Liver (tissue), 9 donors: ENCODE results near the gene DNAJC5. TPM values are rescaled to one million over a fixed set of nuclear protein-coding genes. Genes with fewer than 3 reads are reported as not detected.

Experiments used
- DNase-seq: peaks from one replicate; pipeline ENCODE4 v3.0.0-alpha.2; 2017; ENCODE audit warnings: low spot score
- H3K27ac ChIP-seq, 2 donors: one replicate each; pipeline ENCODE4 v1.7.0; 2013; ENCODE audit warnings: inconsistent platforms in 2 of 2, low read length in 2 of 2, control low read depth in 1 of 2, low read depth in 1 of 2, mild to moderate bottlenecking in 1 of 2
- H3K27me3 ChIP-seq, 4 donors: one replicate each; pipeline versions ENCODE4 v1.6.1 to v1.7.0; 2013; ENCODE audit warnings: low read length in 3 of 4, inconsistent platforms in 1 of 4, mild to moderate bottlenecking in 1 of 4, moderate library complexity in 1 of 4; ENCODE audit not compliant: control insufficient read depth in 4 of 4, insufficient read depth in 4 of 4
- H3K36me3 ChIP-seq, 4 donors: one replicate each; pipeline versions ENCODE4 v1.6.1 to v1.7.0; 2013; ENCODE audit warnings: low read length in 3 of 4, mild to moderate bottlenecking in 3 of 4, low read depth in 1 of 4, moderate library complexity in 1 of 4; ENCODE audit not compliant: control insufficient read depth in 4 of 4, insufficient read depth in 3 of 4
- H3K4me1 ChIP-seq, 4 donors: one replicate each; pipeline versions ENCODE4 v1.6.1 to v1.7.0; 2013; ENCODE audit warnings: low read length in 3 of 4, mild to moderate bottlenecking in 3 of 4, moderate library complexity in 1 of 4; ENCODE audit not compliant: control insufficient read depth in 4 of 4, insufficient read depth in 4 of 4
- H3K4me3 ChIP-seq, 3 donors: one replicate each; pipeline versions ENCODE4 v1.6.1 to v1.7.0; 2013; ENCODE audit warnings: low read length in 3 of 3, control low read depth in 1 of 3, low read depth in 1 of 3, mild to moderate bottlenecking in 1 of 3
- H3K9ac ChIP-seq, 2 donors: one replicate each; pipeline ENCODE4 v1.7.0; 2013; ENCODE audit warnings: low read length in 2 of 2, mild to moderate bottlenecking in 2 of 2, moderate library complexity in 2 of 2, control low read depth in 1 of 2, low read depth in 1 of 2
- H3K9me3 ChIP-seq, 4 donors: one replicate each; pipeline versions ENCODE4 v1.6.1 to v1.7.0; 2013; ENCODE audit warnings: low read length in 3 of 4; ENCODE audit not compliant: control insufficient read depth in 4 of 4
- ATF3 ChIP-seq: IDR thresholded peaks from 2 replicates; pipeline ENCODE4 v1.6.1; 2016; ENCODE audit warnings: antibody characterized with exemption
- EGR1 ChIP-seq, 2 donors: IDR thresholded peaks; 2 replicates each; pipeline ENCODE4 v1.6.1; 2016 to 2018; ENCODE audit warnings: antibody characterized with exemption in 2 of 2, low read depth in 2 of 2
- FOXA2 ChIP-seq: IDR thresholded peaks from 2 replicates; pipeline ENCODE4 v1.6.1; 2016; ENCODE audit warnings: antibody characterized with exemption
- GABPA ChIP-seq, 2 donors: IDR thresholded peaks in 1 of 2; conservative IDR thresholded peaks in 1 of 2; 2 replicates each; pipeline ENCODE4 v1.6.1; 2016; ENCODE audit warnings: antibody characterized with exemption in 2 of 2, mild to moderate bottlenecking in 1 of 2, moderate library complexity in 1 of 2
- HNF4A ChIP-seq, 2 donors: conservative IDR thresholded peaks; 2 replicates each; pipeline ENCODE4 v1.6.1; 2016; ENCODE audit warnings: antibody characterized with exemption in 2 of 2, mild to moderate bottlenecking in 2 of 2
- HNF4G ChIP-seq: IDR thresholded peaks from 2 replicates; pipeline ENCODE4 v1.6.1; 2016; ENCODE audit warnings: antibody characterized with exemption
- JUND ChIP-seq, 2 donors: IDR thresholded peaks; 2 replicates each; pipeline ENCODE4 v1.6.1; 2016; ENCODE audit warnings: antibody characterized with exemption in 2 of 2
- NR2F2 ChIP-seq: IDR thresholded peaks from 2 replicates; pipeline ENCODE4 v1.6.1; 2016; ENCODE audit warnings: antibody characterized with exemption
- RAD21 ChIP-seq, 2 donors: IDR thresholded peaks; 2 replicates each; pipeline ENCODE4 v1.6.1; 2016; ENCODE audit warnings: antibody characterized with exemption in 2 of 2, mild to moderate bottlenecking in 2 of 2
- RXRA ChIP-seq, 2 donors: IDR thresholded peaks; 2 replicates each; pipeline ENCODE4 v1.6.1; 2017 to 2018; ENCODE audit warnings: antibody characterized with exemption in 2 of 2, mild to moderate bottlenecking in 1 of 2
- SP1 ChIP-seq: IDR thresholded peaks from 2 replicates; pipeline ENCODE4 v1.6.1; 2018; ENCODE audit warnings: antibody characterized with exemption, mild to moderate bottlenecking
- TAF1 ChIP-seq: conservative IDR thresholded peaks from 2 replicates; pipeline ENCODE4 v1.6.1; 2016; ENCODE audit warnings: antibody characterized with exemption, mild to moderate bottlenecking
- YY1 ChIP-seq: IDR thresholded peaks from 2 replicates; pipeline ENCODE4 v1.6.1; 2016; ENCODE audit warnings: antibody characterized with exemption, mild to moderate bottlenecking
- WGBS: extraction: QIAGEN DNeasy Blood & Tissue Kit; methylation state at CpG from one replicate; pipeline ENCODE4 v1.1.7; 2013; 5-methylcytosine and 5-hydroxymethylcytosine counted together
- polyA plus RNA-seq, 2 donors: library from polyadenylated mRNA; stranded (reverse) in 1 of 2; unstranded in 1 of 2; fragments of 200-250 nt in 1 of 2; fragments of >200 nt in 1 of 2; fragmentation: Nextera tagmentation in 1 of 2; extraction: Ambion mirVana in 1 of 2; gene quantifications; one replicate each; pipeline versions ENCODE4 v1.2.1 to v1.2.3, GENCODE V29; 2013 to 2015
- total RNA-seq, 2 donors: library from RNA; depleted of rRNA; stranded (reverse); fragments of >200 nt; gene quantifications; one replicate each; pipeline ENCODE4 v1.2.3, GENCODE V29; 2014
- TF ChIP-seq, protein P1 (sequence below): IDR thresholded peaks from 2 replicates; pipeline ENCODE4 v1.6.1; 2016; ENCODE audit warnings: antibody characterized with exemption
- TF ChIP-seq, protein P2 (sequence below): fragments of 150-350 bp; IDR thresholded peaks from 2 replicates; pipeline ENCODE4 v1.5.1; 2017; ENCODE audit warnings: improper control_type of control experiment, low read depth, low read length; ENCODE audit not compliant: missing input control
- TF ChIP-seq, protein P3 (sequence below): IDR thresholded peaks from 2 replicates; pipeline ENCODE4 v1.6.1; 2016; ENCODE audit warnings: antibody characterized with exemption, mild to moderate bottlenecking
- donor health status: healthy.
- donor health status: healthy.
- donor health status: healthy.
- donor health status: healthy.
- donor health status: healthy.

DNAJC5 gene
- total and polyA plus RNA-seq, 4 donors, result 8.2 to 28.6 (median 18.7) TPM

DNA sequence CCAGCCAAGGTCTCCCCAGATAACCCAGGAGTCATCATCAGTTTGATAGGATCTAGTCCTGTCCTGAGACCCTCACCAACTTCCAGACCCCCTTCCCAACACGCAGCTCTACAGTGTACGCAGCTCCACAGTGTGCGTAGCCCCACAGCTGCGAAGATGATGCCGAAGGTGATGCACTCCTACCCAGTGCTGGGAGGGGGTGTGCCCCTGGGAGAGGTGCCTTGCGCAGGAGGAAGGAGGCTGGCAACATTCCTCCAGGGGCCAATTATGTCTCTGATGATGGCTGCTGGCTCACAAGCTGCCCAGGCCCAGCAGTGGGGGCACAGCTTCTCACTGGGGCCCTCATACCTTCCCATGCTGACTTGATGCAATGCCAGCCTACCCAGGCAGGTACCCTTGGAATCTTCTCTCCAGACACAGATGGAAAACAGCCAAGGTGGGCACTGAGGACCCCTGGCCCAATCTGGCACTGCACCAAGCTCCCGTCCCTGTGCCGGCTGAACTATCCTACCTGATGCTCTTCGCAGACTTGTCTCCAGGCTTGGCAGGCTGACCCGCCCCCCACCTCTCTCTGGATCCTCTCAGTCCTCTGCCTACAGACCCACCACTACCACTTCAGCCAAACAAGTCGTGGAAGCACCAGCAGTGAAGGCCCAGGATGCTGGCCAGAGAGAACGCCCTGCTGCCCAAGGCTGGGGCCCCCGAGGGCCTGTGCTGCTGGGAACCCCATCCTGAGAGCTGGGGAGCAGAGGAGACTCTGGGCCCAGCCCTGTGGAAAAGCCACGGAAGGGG is 73.4 kb downstream of the DNAJC5 start:
- Histone ChIP-seq H3K27ac (peak overlapping the region; percentile 38 to 84), H3K4me3 (peak overlapping the region in 2 of 3 donors; percentile 78 to 94)
- 72% methylated on average over 14 of the region's 14 CpGs for WGBS

GRCh38 chr20:63968928-63969760 is 74.2 kb downstream of the DNAJC5 start:
- peak overlapping the region; percentile 56 to 94 (median 78) for H3K4me3 ChIP-seq
- DNase-seq, result no peak
- WGBS, result 2% methylated on average over 70 of the region's 70 CpGs
- peak overlapping the region; percentile 60 to 72 for H3K9ac ChIP-seq
- no peaks in the 10 kb centered on the region for H3K9me3 ChIP-seq
- no peaks in the 10 kb centered on the region for H3K27me3 ChIP-seq
- H3K36me3 ChIP-seq, result peaks cover 7 to 18% (median 8%) of the 10 kb centered on the region in 4 donors
- H3K27ac ChIP-seq, result peak overlapping the region; percentile 38 to 84
- H3K4me1 ChIP-seq, result peaks cover 13 to 42% (median 33%) of the 10 kb centered on the region in 4 donors
- TF ChIP-seq YY1, result peak; percentile 58
- peak in 1 of 2 donors; percentile 65 for TF ChIP-seq GABPA (IDR thresholded peaks at IDR 0.05 in 1 of 2, conservative IDR thresholded peaks at IDR 0.05 in 1 of 2)
- TF ChIP-seq RXRA (IDR thresholded peaks at IDR 0.05), result peak; percentile 74 to 83
- TF ChIP-seq HNF4G, result peak; percentile 62
- TF ChIP-seq JUND (IDR thresholded peaks at IDR 0.05), result peak; percentile 99
- peak; percentile 75 for TF ChIP-seq SP1
- no peak for TF ChIP-seq TAF1
- TF ChIP-seq, protein P1, sequence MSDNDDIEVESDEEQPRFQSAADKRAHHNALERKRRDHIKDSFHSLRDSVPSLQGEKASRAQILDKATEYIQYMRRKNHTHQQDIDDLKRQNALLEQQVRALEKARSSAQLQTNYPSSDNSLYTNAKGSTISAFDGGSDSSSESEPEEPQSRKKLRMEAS, result no peak
- TF ChIP-seq HNF4A (conservative IDR thresholded peaks at IDR 0.05), result peak; percentile 89 to 94
- peak; percentile 97 for TF ChIP-seq ATF3
- peak; percentile 91 for TF ChIP-seq NR2F2
- no peak for TF ChIP-seq RAD21 (IDR thresholded peaks at IDR 0.05)
- TF ChIP-seq, protein P2, sequence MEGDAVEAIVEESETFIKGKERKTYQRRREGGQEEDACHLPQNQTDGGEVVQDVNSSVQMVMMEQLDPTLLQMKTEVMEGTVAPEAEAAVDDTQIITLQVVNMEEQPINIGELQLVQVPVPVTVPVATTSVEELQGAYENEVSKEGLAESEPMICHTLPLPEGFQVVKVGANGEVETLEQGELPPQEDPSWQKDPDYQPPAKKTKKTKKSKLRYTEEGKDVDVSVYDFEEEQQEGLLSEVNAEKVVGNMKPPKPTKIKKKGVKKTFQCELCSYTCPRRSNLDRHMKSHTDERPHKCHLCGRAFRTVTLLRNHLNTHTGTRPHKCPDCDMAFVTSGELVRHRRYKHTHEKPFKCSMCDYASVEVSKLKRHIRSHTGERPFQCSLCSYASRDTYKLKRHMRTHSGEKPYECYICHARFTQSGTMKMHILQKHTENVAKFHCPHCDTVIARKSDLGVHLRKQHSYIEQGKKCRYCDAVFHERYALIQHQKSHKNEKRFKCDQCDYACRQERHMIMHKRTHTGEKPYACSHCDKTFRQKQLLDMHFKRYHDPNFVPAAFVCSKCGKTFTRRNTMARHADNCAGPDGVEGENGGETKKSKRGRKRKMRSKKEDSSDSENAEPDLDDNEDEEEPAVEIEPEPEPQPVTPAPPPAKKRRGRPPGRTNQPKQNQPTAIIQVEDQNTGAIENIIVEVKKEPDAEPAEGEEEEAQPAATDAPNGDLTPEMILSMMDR, result no peak

More for the DNA sequence above, 73.4 kb downstream of the DNAJC5 start:
- Histone ChIP-seq H3K9me3 (no peaks in the 10 kb centered on the region), H3K4me1 (peaks cover 11 to 34% (median 27%) of the 10 kb centered on the region in 4 donors), H3K27me3 (no peaks in the 10 kb centered on the region), H3K36me3 (peaks cover 7 to 26% (median 13%) of the 10 kb centered on the region in 4 donors), H3K9ac (no peak overlapping the region)
- DNase-seq, result no peak
- no peak for TF ChIP-seq YY1
- no peak for TF ChIP-seq NR2F2
- TF ChIP-seq HNF4G, result no peak
- no peak for TF ChIP-seq GABPA (IDR thresholded peaks at IDR 0.05 in 1 of 2, conservative IDR thresholded peaks at IDR 0.05 in 1 of 2)
- TF ChIP-seq ATF3, result no peak
- no peak for TF ChIP-seq EGR1 (IDR thresholded peaks at IDR 0.05; ENCODE audit: low read depth in 2 of 2)
- no peak for TF ChIP-seq JUND (IDR thresholded peaks at IDR 0.05)
- TF ChIP-seq FOXA2, result no peak
- TF ChIP-seq, protein P3, sequence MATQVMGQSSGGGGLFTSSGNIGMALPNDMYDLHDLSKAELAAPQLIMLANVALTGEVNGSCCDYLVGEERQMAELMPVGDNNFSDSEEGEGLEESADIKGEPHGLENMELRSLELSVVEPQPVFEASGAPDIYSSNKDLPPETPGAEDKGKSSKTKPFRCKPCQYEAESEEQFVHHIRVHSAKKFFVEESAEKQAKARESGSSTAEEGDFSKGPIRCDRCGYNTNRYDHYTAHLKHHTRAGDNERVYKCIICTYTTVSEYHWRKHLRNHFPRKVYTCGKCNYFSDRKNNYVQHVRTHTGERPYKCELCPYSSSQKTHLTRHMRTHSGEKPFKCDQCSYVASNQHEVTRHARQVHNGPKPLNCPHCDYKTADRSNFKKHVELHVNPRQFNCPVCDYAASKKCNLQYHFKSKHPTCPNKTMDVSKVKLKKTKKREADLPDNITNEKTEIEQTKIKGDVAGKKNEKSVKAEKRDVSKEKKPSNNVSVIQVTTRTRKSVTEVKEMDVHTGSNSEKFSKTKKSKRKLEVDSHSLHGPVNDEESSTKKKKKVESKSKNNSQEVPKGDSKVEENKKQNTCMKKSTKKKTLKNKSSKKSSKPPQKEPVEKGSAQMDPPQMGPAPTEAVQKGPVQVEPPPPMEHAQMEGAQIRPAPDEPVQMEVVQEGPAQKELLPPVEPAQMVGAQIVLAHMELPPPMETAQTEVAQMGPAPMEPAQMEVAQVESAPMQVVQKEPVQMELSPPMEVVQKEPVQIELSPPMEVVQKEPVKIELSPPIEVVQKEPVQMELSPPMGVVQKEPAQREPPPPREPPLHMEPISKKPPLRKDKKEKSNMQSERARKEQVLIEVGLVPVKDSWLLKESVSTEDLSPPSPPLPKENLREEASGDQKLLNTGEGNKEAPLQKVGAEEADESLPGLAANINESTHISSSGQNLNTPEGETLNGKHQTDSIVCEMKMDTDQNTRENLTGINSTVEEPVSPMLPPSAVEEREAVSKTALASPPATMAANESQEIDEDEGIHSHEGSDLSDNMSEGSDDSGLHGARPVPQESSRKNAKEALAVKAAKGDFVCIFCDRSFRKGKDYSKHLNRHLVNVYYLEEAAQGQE, result no peak
- TF ChIP-seq TAF1, result no peak
